NOMO-1 (cell line): ENCODE measurements around the gene CMIP.

Experiments used
- DNase-seq, 2 experiments: peaks; one replicate each; lab custom pipeline; 2025; ENCODE audit not compliant: unreplicated experiment in 2 of 2; lab: John Stamatoyannopoulos, UW

The CMIP gene

DNA sequence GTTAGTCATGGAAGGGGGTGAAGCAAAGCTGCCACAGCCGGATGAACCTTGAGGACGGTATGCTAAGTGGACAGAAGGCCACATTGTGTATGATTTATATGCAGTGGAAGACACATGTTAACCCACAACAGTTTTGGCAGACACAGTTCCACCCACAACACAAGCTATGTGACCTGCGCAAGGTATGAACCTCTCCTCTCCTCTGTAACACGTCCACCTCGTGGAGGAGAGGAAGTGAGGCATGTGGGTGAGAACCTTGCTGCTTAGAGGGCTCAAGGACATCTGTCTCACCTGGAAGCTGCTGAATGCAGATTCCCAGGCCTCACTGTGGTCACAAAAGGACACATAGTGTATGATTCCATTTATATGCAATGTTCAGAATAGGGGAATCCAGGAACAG is 198.3 kb downstream of the CMIP start:
- no peak for DNase-seq

DNA sequence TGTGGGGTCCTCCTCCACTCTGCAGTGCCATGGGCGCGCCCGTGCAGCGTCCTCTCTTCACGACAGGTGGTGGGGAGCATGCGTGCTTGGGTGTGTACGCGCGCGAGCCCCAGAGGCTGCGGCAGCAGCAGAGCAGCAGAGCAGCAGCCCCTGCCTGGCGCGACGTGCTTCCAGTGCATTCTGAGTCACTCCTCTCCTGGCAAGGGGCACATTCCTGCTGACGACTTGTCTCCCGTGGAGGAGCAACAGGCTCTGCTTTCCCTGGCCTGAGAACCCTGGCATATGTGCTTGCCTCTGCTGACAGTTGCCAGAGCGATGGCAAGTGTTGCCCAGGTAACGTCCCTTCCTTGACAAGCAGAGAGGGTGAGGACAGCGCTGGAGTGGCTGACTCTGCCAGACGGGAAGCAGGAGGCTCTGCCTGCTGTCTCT is 200.7 kb downstream of the CMIP start:
- DNase-seq = no peak

DNA sequence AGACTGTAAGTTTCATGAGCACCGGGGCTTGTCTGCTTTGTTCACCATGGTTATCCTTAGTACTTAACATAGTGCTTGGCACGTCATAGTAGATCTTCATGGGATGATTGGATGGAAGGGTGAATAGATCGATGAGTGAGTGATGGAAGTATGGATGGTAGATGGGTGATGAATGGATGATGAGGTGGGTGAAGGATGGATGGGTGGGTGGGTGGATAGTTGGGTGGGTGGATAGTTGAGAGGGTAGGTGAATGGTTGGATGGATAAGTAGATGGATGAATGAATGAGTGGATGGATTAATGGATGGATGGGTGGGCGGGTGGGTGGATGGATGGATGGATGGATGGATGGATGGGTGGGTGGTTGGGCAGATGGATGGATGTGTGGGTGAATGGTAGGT is 201.3 kb downstream of the CMIP start:
- DNase-seq = no peak

DNA sequence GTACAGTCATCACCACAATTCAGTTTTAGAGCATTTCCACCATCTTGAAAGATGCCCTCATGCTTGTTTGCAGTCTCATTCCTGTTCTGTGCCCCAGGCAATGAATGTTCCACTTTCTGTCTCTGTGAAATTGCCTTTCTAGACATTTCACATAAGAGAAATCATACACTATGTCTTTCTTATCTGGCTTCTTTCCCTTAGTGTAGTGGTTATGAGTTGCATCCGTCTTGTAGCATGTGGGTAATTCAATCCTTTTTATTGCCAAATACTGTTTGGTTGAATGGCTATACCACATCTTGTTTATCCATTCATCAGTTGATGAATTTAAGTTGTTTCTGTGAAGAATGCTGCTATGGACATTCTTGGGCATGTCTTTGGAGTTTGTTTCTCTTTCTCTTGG is 202.0 kb downstream of the CMIP start:
- DNase-seq = no peak

DNA sequence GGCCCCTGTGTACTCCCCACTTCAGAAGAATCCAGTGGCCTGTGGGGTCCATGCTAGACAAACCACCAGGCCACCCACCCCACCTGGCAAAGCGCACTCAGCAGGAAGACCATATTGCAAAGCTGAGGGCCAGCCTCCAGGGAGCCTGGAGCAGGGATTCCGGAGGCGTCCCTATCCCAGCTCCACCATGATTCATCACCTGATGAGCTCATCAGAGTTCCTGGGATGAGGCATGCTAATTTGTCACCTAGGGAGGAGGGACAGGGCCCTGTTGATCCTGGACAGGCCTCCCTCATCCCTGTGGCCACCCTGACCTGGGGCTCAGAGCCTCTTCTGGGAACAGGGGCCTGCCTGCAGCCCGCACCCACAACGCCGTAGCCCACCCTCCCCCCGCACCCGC is 202.9 kb downstream of the CMIP start:
- no peak for DNase-seq

DNA sequence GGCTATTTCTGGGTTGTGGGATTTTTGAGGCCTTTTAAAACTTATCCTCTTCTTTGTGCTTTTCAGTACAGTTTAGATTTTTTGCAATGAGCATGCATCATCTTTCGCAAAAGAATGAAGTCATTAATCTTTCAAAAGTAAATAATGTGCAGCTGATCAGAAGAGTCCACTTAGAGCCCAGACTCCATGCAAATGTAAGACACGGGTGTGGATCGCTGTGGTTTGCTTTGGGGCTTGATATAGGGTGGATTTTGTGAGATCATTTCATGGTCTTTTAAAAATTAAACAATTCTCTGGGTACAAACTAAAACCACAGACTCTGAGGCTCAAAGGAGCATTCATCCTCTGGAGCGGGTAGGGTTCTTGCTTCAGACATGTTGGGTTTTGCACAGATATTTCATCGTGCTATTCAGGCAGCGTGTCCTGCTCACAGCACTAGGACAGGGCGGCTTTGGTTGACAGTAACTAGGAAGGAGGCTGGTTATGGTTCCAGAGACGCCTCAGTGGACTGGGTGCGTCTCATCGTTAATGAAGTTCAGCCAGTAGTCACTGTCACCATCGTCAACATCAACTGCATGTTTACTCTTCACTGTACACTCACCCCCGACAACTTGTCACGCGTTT is 205.1 kb downstream of the CMIP start:
- DNase-seq = no peak

DNA sequence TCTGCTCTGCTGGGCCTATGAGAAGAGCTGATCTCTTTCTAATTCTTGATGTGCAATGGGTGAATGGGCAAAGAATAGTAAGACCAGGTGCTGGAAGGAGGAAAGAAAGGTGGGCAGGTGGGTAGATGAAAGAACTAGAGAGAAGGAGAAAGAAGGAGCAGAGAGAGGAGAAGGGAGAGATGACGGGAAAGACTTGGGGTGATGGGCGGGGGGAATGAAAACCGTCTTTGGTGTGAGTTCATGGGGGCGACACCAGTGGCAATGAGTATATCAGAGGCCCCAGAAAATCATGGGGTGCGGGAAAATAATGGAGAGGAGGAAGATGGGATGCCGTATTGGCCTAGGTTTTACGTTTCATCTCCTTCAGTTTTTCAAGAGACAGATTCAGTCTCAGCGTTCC is 205.7 kb downstream of the CMIP start:
- no peak for DNase-seq

DNA sequence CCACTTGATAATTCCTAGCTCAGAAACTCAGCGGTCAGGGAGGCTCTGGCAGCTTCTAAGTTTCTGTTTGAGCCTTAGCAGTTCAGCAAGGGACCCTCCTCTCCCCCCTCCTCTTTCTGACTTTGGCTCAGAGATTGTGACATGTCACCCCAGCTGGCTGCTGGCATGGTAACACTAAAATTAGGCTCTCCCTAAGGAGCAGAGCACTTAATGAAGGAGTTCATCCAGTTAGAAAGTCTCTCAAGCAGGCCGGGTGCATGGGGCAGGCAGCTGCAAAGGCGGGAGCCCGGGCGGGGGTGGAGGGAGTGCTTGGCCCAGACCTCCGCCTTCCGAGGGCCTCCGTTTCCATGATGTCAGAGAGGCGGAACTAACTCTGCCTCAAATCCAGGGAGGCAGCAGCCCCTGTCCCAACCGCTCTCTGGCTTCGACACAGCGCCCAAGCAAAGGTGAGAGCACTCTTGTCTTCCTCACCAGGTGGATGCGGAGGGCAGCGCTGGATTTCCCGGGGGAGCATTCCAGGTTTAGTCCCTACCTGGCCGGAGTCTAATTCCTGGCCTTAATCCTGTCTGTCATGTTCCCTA is 206.5 kb downstream of the CMIP start:
- DNase-seq = no peak

DNA sequence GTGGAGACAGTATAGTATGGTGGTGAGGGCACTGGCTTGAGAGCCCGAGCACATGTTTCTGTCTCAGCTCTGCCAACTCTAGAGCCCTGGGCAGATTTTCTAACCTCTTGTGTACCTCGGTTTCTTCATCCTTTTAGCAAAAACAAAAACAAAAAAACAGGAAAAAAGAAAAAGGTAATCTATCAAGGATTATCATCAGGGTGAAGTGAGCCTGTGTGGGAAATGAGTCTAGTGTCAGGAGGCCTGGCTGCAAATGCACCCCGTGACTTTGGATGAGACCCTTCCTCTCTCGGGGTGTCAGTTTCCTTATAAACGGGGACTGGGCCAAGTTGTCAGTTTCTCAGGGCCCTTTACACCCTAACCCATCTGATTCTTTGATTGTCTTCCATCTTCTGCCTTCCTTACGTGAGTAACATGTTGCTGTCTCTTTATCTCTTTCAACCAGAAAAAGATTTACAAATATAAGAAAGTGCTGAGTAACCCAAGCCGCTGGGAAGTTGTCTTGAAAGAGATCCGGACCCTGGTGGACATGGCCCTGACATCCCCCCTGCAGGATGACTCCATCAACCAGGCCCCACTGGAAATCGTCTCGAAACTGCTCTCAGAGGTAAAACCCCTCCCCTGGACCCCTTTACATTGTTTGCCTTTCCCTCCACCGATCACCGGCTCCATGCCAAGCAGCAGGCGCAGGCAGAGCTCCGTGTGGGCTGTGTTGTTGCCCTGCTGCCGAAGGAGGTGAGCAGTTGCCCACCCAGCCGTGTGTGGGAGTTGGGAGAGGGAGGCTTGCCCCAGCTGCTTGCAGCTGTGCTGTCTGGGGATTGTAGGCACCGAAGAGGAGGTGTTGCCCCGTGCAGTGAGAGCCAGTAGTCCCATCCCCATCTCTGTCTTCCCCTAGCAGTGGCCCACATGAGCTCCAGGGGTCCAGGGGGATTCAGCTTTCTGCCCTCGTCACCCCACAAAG is 207.4 kb downstream of the CMIP start:
- DNase-seq = no peak

DNA sequence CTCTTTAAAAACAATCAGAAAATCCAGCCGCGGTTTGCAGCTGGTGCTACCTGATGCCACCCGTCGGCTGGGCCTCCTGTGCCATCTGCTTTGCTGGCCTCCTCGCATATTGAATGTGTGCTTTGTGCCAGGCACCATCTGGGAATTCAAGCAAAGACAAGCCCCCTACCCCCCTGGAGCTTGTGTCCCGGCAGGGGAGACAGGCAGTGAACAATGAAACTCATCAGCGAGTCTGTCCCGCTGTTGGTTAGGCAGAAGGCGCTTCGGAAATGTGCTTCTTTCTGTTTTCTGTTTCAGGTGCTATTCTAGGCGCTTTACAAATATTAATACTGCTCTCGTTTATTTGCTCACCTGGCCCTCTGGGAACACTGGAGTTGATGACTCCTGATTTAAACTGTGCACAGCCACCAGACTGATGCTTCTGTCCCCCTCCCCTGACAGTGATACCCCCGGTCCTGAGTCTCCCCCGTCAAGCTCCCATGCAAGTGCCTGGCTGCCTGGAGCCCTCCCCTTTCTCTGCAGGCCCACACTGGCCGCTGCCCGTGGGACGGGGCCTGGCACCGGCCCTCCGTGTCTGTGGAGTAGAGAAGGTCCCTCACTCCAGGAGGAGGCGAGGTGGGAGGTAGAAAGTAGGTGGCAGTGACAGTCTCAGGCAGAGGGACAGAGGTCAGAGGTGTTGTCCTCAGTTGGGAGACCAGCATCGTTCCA is 208.3 kb downstream of the CMIP start:
- DNase-seq = no peak

DNA sequence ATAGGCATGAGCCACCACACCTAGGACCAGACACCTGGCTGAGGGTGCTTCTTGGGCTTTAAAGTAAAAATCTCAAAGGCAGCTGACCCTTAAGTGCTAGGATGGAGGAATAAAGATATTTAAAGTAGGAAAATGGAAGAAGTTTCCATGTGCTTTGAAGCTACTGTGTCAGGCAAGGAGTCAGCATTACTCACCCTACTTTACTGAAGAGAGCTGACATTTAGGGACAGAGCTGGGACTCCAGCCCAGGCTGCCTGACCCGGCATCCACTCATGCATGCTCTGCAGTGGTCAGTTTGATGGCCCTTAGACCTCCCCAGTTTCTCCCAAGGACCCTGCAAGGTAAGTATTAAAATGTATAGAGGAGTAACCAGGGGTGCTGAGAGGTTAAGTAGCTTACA is 209.7 kb downstream of the CMIP start:
- DNase-seq = no peak

DNA sequence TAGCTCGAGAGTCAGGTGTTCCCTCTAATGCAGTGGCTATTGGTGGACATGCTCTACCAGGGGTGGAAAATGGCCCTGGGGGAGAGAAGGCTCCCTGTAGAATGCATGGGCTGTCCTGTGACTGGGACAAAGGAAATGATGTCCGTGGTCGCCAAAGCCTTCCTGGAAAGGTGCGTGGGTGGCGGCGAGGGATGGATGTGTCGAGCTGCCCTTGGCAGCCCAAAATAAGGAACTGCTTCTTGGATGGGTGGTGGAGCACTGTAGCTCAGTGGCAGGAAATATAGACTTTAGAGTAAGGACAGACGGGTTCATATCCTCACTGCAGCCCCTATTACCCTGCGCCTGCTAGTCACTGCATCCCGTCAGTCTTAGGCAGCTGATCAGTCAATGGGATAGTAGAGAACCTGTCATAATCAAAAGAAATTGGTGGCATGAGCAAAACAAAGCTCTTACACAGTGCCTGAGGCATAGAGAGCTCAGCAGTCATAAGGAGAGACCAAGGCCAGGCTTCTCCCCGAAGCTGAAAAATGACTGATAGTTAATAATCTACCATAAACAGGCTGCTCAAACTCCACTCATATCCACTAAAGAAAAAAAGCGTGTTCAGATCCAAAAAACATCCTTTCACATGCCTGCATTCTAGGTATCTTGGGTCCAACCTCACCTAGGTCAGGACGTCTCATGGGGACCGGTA is 211.0 kb downstream of the CMIP start:
- DNase-seq = no peak

DNA sequence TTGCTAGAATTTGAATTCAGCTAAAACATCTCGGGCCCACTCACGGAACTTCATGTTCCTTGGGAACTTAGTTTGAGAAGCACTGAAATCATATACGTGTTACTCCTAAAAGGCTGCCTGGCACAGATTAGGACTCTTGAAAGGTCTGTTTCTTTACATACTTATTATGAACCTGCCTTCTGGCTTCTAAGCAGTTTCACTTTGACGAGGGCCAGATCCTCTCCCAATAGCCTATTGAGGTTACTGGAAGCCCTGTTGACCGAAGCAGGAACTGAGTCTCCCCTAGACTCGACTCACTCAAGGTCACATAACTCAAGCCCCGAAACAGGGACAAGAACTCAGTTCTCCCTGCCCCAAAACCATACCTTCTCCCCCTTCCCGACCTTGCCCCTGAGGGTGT is 212.6 kb downstream of the CMIP start:
- DNase-seq = no peak

DNA sequence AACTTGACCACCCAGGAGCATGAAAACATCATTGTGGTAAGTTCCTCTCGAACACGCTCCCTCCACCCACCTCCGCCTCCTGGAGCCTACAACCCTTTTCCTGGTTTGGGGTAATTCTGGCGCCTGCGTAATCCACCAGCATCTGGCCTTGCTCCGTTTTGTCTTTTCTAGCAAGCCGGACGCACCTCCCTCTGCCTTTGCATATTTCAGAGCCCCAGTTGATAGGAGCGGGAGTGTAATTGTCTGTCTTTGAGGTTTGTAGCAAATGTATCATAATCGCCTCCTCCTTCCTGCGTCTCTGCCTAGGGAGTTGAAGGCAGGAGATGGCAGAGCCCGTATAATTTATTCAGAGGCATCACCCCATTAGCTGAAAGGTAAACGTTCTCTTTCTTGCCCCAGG is 213.2 kb downstream of the CMIP start:
- no peak for DNase-seq

DNA sequence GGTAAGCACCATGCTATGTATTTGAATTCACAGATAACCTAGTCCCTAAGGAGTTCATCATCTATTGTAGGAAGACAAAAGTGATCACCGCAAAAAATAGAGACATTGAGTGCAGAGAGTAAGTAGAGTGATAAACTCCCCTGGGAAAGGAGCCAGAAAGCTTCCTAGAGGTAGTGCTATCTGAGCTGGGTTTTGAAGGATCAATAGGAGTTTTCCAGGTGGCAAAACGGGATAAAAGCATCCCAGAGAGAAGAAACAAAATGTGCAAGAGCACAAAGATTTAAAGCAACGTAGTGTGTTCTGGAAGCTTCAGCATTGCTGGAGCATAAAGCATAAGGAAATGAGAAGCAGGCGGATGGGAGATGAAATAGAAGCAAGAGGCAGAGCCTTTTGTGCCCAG is 213.8 kb downstream of the CMIP start:
- DNase-seq = no peak

DNA sequence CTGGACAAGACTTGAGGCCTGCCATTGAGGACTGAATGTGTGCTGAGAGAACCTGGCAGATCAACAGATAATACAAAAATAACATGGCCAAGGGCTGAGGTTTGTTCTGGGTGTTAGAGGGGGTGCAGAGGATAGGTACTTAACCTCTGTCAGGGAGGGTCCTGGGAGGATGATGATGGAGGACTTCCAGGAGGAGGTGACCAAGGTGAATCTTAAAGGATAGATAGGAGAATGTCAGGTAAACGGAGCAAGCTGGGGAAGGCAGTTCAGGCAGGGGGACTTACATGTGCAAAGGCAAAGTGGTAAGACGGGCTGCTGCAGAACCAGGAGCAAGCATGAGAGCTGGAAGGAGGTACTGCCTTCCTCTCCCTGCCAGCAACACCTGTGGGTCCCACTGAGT is 214.6 kb downstream of the CMIP start:
- no peak for DNase-seq

DNA sequence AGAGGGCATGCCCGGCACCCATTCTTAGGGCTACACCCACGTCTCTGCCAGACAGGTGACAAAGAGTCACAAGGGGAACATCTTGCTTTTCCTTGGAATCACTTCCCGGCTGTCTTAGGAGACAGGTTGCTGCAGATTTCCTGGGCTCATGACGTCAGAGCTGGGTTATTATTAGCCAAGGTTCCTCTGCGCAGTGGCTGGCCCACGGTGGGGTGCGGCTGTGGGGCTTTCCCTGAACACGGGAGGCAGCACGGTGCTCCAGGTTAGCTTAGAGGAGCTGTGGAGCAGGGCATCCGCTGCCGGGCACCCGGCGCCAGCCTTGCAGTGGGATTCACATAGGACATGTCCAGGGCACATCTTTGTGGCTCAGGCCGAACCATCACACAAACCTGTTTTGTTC is 216.5 kb downstream of the CMIP start:
- no peak for DNase-seq

DNA sequence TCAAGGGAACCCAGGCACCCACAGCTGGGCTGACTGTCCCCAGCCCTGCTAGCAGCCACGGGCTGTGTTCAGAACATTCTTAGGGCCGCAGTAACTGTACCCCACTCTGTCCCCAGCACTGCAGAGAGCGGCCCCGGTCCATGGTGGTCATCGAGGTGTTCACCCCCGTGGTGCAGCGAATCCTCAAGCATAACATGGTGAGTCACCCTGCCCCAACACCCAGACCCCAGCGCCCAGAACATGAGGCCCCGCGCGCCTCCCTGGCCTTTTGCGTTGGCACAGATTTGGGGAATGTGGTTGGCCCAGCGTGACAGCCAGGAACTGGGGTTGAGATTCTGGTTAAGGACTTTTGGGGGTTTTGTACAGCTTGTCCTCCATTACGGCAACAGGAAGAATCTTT is 219.5 kb downstream of the CMIP start:
- no peak for DNase-seq

DNA sequence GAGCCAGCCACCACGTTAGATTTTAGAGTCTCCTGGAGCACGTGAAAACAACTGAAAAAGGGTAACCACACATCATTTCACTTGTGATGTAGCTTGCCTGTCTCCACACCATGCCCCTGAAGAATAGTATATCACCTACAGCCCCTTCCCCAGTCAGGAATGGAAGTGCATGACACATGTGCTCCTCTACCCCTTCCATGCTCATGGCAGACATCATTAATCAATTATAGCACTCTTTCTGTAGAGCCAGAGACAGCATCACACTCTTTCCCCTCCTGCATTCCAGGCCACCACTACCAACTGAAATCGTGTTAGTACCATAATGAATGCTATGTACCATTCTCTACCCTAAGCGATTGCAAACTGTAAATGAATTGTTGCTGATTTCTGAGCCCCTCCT is 221.0 kb downstream of the CMIP start:
- DNase-seq = no peak

DNA sequence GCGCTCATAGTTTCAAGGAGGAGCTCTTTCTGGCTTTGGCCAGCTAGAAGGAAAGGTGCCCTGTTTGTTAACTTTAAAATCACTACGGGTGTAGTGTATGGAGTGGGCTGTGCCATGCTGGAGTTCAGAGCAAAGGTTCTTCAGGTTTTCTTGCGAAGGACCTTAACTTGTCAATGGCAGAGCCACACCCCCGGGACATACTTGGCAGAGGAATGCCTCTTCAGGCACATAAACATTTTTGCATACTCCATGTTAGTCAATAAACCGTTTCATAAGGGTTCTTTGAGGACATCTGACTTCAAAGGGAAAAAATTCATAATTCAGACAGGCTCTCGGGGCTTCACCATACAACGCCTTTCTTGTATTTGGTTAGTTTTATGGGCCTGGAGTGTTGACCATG is 221.5 kb downstream of the CMIP start:
- no peak for DNase-seq
